A204.1 (cell line): Measurements from ENCODE around the gene LETMD1.

Experiments used
- FAIRE-seq: peaks from 2 replicates; lab custom pipeline; 2012; peaks lifted over from hg19 to GRCh38; lab: Jason Lieb, UNC

LETMD1 gene

GRCh38 chr12:51025836-51026638 lies 22.1 kb upstream of the LETMD1 start, which contains the start of gene SLC11A2:
SLC11A2 (minus strand) TSS chr12:51026384; CDS start chr12:51010728, 15,656 bp downstream.
- peak; percentile 19 for FAIRE-seq

- FAIRE-seq, result no peak
These were observed 20.7 kb upstream of the LETMD1 start for GRCh38 chr12:51027342-51027835.

DNA sequence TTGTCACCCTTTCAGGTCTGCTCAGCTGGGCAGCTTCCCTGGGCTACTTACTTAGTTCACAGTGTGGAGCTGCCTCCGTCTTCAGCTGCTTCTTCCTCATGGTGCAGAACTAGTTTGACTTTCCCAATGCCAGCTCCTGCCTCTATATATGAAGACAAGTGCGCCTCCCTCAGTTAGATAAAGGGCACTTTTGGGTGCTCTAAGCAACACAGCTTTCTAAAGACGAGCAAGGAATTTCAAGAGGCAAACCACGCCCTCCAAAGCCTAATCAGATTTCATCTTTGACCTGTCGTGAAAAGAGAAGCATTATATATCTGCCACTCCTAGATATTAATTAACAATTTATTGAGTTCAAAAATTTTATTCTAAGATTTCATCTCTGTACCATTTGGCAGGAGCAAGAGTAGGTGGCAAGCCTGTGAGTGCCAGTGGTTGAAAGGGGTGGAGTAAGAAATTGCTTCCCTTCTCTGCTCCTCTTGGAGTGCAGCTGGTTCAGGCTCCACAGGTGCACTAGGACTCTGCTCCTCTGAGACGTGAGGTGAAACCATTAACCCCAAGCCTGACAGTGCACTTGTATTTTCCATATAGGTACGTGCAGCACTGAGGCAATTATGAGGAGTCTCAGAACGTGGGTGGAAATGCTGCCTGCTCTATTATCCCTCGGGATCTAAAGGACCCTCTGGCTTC lies 19.9 kb upstream of the LETMD1 start:
- FAIRE-seq, result peak; percentile 66

DNA sequence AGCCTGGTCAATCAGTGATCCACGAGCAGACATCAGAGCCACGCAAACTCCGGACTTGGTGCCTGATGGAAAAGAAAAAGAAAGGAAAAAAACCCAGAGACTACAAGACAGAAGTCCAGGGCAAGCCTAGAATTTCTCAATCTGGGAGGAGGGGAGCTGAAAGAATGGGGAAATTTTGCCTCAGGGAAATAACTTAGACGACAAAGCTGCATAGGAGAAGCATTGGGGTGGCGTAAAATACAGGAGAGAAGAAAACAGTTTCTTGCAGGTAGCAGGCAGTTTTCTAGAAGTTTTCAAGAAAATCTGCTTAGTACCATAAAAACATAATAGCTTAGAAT lies 19.3 kb upstream of the LETMD1 start:
- FAIRE-seq, result no peak

GRCh38 chr12:51033048-51033447 lies 15.1 kb upstream of the LETMD1 start:
- FAIRE-seq, result no peak

- FAIRE-seq, result no peak
These were observed 14.6 kb upstream of the LETMD1 start for GRCh38 chr12:51033457-51034089.

GRCh38 chr12:51036279-51036678 lies 11.8 kb upstream of the LETMD1 start:
- no peak for FAIRE-seq

DNA sequence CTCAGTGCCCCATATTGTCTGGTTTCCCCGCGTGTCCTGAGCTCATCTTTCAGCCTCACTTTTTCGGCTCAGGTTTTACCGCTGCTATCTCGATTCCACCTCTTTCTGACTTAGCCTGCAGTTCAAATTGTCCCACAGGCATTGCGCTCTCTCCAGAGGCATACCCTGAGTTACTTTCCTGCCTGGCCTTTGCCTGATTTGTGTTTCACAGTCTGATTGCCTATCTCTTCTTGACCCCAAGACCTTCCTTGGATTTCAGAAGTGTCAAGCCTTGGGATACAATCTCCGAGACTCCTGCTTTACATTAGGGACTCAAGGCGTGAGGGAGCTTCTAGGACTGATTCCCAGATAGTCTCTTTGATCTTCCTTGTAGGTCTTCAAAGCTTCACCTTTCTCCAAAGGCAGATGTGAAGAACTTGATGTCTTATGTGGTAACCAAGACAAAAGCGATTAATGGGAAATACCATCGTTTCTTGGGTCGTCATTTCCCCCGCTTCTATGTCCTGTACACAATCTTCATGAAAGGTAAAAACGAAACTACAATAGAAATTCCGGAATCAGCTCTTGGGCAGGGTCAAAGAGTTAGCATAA lies 629 bp downstream of the LETMD1 start:
- FAIRE-seq, result no peak

DNA sequence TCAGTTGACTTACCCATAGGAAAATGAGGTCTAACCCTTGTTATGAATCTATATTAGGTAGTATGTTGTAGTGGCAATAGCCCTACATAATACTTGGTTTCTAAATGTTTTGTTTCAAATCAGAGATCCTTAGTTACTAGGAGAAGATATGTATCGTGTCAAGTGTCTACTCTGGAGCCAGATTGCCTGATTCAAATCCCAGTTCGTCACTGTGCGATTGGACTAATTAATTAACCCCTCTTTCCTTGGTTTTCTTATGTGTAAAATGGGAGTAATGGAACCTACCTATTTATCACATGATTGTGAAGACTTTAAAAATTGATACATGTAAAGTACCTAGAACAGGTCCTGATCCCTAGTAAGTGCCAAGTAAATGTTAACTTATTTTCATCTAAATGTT lies 1.4 kb downstream of the LETMD1 start:
- FAIRE-seq, result no peak

DNA sequence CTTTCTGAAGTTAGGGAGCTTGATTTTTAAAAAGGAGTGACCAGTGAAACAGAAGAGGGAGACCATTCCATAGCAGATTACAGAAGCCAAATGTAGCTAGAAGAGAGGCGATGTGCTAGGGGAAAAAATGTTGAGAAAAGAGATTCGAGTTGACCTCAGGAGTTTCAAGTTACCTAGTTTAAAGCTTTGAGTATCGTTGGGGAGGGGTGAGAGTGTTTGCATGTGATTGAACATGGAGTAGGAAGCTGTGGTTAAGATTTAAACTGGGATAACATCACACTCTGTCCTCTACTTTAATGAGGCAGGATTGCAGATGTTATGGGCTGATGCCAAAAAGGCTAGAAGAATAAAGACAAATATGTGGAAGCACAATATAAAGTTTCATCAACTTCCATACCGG lies 3.7 kb downstream of the LETMD1 start:
- FAIRE-seq, result no peak

GRCh38 chr12:51055060-51055459 lies 6.9 kb downstream of the LETMD1 start:
- no peak for FAIRE-seq

DNA sequence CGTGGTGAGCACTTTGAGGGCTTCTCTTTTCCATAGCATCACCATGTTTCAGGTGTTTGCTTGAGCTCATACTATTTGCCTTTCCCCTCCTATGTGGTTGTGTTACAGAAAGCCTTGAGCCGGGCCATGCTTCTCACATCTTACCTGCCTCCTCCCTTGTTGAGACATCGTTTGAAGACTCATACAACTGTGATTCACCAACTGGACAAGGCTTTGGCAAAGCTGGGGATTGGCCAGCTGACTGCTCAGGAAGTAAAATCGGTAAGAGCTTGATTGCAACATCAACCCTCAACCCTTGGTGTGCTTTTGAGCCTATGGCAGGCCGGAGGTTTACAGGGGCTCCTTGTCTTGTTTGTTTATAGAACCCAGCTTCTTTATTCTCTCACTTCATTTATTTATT lies 8.1 kb downstream of the LETMD1 start:
- no peak for FAIRE-seq

GRCh38 chr12:51059086-51059485 lies 11.0 kb downstream of the LETMD1 start:
- FAIRE-seq, result no peak

- no peak for FAIRE-seq
These were observed 14.7 kb downstream of the LETMD1 start for GRCh38 chr12:51062631-51063397.

DNA sequence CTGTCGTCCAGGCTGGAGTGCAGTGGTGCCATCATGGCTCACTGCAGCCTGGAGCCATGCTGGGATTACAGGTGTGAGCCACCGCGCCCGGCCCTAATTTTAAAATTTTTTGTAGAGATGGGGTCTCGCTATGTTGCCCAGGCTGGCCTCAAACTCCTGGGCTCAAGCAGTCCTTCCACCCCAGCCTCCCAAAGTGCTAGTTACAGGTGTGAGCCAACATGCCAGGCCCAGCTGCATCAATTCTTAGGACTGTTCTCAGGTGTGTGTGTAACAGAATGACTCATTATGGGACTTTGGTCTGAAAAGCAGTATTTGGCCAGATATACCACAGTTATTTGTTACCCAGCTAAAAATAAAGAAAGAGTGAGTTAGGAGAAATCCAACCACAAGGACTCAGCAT lies 17.4 kb downstream of the LETMD1 start:
- FAIRE-seq, result no peak

GRCh38 chr12:51067229-51067628 lies 19.1 kb downstream of the LETMD1 start:
- no peak for FAIRE-seq

DNA sequence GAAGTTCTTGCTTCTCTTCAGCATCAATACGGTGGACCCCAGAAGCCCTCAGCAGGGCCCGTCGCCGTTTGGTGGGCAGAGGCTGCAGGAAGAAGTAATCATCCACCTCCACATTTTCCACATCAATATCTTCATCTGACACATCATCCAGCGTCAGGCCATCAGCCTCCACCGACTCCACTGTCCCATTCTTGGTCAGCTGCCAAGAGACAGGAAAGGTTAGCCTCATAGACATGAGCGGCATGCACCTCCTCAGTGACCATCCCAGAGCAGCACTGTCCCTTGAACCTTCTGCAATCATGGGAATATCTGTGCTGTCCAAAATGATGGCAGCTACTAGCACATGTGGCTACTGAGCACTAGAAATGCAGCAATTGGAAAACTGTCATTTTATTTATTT lies 19.6 kb downstream of the LETMD1 start:
- no peak for FAIRE-seq

GRCh38 chr12:51070004-51070403 lies 21.9 kb downstream of the LETMD1 start:
- FAIRE-seq, result no peak

GRCh38 chr12:51071663-51072062 lies 23.5 kb downstream of the LETMD1 start:
- FAIRE-seq, result no peak

DNA sequence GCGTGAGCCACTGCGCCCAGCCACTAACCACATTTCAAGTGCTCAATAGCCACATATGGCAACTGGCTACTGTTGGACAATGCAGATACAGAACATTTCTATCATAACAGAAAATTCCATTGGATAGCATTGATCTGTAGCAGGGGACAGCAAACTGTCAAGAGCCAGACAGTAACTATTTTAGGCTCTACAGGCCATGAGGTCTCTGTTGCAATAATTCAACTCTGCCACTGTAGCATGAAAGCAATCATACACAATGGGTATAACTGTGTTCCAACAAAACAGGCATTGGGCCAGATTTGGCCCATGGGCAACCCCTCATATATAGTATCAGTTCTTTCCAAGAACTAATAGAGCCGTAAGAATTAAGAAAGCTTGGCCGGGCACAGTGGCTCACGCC lies 27.3 kb downstream of the LETMD1 start:
- FAIRE-seq, result no peak

DNA sequence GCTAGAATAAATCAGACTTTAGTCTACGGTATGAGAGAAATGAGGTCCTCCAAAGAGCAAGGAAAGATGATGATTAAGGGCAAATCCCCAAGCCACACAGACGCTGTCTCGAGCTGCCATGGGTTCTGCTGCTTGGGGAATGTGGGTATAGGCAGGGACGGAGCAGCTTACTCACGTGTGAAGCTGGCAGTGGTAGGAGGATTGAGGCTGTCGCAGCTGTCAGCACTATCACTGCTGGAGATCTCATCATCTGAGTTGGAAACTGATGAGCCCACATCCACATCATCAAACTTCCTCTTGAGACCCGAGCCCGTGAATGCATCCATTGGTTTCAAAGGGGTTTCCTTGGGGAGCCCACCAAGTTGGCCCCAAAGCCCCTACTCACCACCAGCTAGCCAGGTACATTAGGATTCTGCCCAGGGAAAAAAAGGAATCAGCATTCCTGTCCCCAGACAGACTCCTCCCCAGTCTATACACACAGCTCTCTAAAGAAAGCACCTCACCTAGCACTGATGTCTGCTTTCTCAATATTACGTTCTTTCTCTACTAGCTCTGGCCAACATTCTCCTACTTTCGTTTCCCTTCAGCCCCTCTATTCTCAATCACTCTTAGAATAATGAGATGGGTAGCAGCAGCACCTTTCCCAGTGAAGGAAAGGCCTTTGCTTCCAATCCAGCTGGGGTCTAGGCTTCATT lies 28.3 kb downstream of the LETMD1 start:
- FAIRE-seq, result no peak
